D721Med (cell line): Measurements from ENCODE around the gene JAKMIP1.
"Not testable (repeated sequence)": the region's sequence is repeated elsewhere in the genome, so short reads cannot be mapped to it uniquely, and the experiment has no call there.

Source experiments
- DNase-seq: peaks from one replicate; pipeline ENCODE4 v3.0.0; 2011; ENCODE audit warnings: low spot score; ENCODE audit not compliant: insufficient read length
- FAIRE-seq: peaks from 2 replicates; lab custom pipeline; 2011; peaks lifted over from hg19 to GRCh38; lab: Jason Lieb, UNC
- TF ChIP-seq, protein P1 (sequence below): IDR thresholded peaks from 2 replicates; pipeline ENCODE4 v1.5.1; 2012; ENCODE audit warnings: mild to moderate bottlenecking, control low read depth; ENCODE audit not compliant: insufficient read depth; ENCODE audit errors: missing control alignments

JAKMIP1 gene

DNA sequence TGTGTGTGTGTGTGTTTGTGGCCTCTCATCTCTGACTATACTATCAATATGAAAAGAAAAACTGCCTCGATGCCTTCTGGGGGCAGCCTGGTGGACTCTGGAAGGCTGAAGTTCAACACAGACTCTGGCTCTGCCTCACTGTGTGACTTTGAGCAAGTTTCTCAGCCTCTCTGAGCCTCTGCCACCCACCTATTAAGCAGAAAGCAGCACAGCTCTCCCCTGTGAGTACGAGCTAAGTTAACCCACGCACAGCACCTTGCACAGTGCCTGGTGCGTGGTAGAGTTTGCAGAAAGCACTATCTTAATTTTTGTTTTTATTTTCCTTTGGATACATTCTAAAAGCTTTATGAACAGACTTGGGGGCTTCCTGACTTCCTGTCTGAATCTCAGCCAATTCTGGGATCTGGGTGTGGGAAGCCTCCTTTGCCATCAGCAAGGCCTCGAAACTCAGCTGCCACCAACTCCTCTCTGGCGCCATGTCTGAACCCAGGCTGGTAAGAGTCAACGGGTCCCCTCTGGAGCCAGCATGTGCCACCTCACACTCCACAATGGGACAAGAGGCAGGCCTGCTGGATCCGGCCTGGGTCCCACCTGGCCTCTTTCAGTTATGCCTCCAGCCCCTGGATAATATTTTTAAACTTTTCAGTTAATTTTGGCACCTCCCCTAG is 57.3 kb downstream of the JAKMIP1 start:
- TF ChIP-seq, protein P1, sequence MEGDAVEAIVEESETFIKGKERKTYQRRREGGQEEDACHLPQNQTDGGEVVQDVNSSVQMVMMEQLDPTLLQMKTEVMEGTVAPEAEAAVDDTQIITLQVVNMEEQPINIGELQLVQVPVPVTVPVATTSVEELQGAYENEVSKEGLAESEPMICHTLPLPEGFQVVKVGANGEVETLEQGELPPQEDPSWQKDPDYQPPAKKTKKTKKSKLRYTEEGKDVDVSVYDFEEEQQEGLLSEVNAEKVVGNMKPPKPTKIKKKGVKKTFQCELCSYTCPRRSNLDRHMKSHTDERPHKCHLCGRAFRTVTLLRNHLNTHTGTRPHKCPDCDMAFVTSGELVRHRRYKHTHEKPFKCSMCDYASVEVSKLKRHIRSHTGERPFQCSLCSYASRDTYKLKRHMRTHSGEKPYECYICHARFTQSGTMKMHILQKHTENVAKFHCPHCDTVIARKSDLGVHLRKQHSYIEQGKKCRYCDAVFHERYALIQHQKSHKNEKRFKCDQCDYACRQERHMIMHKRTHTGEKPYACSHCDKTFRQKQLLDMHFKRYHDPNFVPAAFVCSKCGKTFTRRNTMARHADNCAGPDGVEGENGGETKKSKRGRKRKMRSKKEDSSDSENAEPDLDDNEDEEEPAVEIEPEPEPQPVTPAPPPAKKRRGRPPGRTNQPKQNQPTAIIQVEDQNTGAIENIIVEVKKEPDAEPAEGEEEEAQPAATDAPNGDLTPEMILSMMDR, result no peak
- no peak for FAIRE-seq
- no peak for DNase-seq

DNA sequence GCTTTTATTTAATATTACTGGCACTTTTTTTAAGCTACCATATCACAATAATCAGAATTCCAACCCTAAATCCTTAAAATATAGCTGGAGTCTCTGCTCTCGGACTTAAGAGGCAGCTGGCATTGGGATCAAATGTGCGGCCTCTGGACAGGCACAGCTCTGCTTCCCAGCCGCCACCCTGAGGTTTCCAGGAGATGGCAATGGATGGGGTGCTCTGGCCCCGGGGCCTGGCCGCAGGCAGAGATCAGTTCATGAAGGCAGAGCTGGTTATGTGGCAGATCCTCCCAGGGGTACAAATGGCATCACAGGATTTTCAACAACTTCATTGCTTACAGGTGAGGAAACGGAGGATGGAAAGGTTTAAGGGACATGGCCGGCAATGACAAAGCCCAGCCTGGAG is 57.8 kb downstream of the JAKMIP1 start:
- DNase-seq, result no peak
- FAIRE-seq, result no peak
- TF ChIP-seq, protein P1, result no peak

DNA sequence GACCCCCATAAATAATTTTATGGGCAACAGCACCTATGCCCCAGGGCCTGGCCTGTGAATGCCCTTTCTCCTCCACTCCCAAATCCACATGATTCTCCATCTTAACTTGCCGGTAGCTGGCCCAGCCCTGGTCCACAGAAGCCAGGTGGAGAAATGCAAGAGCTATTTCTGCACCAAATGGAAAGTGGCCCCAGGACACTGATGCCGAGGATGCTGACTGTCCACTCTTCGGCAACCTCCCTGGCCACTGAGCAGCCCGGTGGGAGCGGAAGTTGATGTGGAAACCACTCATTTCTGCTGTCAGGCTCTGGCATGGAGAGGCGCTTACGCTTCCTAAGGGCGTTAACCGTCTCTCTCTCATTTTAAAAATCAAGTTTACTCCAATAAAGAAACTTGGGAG is 58.8 kb downstream of the JAKMIP1 start:
- FAIRE-seq, result no peak
- no peak for DNase-seq
- TF ChIP-seq, protein P1, result no peak

DNA sequence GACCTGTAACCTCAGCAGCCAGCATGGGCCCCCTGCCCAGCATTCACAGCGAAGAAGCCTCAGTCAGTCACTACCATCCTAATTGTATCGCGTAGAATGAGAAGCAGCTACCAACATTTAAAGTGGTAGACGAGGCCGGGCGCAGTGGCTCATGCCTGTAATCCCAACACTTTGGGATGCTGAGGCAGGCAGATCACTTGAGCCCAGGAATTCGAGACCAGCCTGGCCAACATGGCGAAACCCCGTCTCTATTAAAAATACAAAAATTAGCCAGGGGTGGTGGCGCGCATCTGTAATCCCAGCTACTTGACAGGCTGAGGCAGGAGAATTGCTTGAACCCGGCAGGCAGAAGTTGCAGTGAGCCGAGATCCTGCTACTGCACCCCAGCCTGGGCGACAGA is 59.3 kb downstream of the JAKMIP1 start:
- not testable (repeated sequence) for FAIRE-seq, DNase-seq

DNA sequence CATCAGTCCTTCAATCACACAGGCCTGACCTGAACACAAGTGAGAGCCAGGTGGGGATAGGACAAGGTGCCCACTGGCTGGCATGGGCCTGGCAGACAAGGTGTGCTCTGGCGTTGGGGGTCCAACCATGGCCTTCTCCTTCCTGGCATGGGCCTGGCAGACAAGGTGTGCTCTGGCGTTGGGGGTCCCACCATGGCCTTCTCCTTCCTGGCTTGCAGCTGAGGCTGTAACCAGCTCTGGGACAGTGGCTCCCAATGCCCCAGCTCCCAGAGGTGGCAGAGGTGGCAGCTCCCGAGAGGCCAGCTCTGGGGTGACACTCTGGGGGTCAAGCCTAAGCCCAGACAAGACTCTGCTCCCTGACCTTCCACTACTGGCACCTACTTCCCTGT is 62.6 kb downstream of the JAKMIP1 start:
- TF ChIP-seq, protein P1, result no peak
- no peak for FAIRE-seq

DNA sequence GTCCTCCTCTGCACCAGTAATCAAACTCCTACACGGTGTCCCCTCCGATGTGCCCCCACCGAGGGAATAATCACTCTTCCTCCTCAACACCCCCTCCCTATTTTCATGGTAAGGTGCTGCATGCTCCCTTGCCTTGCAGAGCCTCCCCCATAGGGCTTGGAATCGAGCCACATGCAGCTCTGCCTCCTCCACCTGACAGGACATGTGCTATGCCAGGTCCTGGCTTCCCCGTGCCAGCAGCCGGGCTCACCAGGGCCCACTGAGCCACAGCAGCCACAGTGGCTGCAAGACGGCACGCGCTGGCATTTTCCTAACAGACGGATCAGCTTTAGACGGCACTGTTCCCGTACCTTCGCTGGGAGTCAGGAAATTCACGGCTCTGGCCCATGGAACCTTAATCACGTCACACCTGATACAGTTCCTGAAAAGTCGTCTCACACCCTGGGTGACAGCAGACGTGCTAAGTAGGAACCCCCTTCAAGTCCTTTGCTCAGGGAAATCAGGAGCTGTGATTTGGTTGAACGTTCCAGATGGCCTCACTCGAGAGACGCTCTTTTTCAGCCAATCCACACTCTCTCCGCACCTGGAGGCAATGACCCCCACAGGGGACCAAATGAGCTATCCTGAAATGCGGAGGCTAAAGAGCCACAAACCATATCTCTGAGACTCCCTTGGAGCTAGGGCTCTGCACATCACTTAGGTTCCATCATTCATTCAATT is 63.2 kb downstream of the JAKMIP1 start:
- FAIRE-seq (no peak), DNase-seq (no peak)
- TF ChIP-seq, protein P1, result no peak

More for the DNA sequence above, 62.6 kb downstream of the JAKMIP1 start:
- DNase-seq, result no peak

DNA sequence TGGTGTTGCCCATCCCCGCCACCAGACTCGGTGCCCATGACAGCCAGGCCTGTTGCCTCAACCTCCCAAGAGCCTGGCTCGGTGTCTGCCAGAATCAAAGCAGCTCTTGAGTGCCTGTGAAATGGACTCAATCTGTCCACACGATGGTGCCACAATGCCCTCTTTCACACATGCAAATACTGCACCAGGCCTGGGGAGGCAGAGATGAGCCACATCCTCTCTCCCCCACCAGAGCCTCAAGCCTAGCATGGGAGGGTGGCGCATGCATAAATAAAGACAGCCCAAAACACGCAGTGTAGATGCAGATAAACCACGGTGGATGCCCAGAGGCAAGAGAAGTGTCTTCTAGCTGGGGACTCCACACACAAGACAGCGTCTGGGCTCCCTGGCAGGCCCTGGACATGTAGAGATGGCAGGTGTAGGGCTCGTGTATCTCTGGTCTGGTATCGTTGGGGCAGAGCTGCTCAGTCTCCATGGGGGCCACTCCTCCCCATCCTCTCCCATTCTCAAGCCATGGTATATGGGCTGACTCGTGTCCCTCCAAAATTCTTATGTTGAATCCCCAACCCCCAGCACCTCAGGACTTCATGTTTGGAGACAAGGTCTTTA is 65.6 kb downstream of the JAKMIP1 start:
- DNase-seq (no peak), FAIRE-seq (no peak)

More for the DNA sequence above, 65.6 kb downstream of the JAKMIP1 start:
- TF ChIP-seq, protein P1, result no peak
